Fibroblast of villous mesenchyme (primary cell): ENCODE results near the gene SLC2A13. TPM values are rescaled to one million over a fixed set of nuclear protein-coding genes. Genes with fewer than 3 reads are reported as not detected.

ENCODE experiments used
- DNase-seq: peaks from one replicate; pipeline ENCODE4 v3.0.0-alpha.2; 2010; ENCODE audit warnings: low read depth
- H3K4me3 ChIP-seq: 2 replicates; pipeline ENCODE4 v1.5.1; 2011; ENCODE audit warnings: low read depth, mild to moderate bottlenecking, low read length
- CTCF ChIP-seq: IDR thresholded peaks from 2 replicates; pipeline ENCODE4 v1.5.1; 2012; ENCODE audit warnings: low read depth, mild to moderate bottlenecking, low read length; ENCODE audit not compliant: insufficient read depth
- total RNA-seq: library from RNA; depleted of rRNA; stranded (reverse); fragments of >200 nt; gene quantifications from 2 replicates; pipeline ENCODE4 v1.2.3, GENCODE V29; 2012

SLC2A13 gene
- total RNA-seq, 1 donor: 16.4 TPM

DNA sequence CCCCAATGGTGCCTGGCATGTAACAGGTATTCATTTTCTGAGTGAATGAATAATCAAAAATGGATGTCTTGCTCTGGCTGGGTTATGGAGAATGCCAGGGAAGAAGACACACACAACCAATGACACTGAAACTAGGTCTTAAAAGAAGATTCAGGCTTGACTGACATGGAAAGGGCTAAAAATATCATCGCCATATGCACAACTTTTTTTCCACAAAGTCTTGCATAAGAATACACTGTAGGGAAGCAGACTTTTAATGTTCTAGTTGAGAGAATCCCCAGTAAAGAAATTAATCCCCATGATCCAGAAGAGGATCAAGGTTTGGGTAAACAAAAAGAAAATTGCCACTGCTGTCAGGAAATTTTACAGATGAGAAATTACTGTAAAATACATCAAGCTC lies 116.4 kb downstream of the SLC2A13 start:
- H3K4me3 ChIP-seq: no peak overlapping the region
- TF ChIP-seq CTCF: no peak
- no peak for DNase-seq

DNA sequence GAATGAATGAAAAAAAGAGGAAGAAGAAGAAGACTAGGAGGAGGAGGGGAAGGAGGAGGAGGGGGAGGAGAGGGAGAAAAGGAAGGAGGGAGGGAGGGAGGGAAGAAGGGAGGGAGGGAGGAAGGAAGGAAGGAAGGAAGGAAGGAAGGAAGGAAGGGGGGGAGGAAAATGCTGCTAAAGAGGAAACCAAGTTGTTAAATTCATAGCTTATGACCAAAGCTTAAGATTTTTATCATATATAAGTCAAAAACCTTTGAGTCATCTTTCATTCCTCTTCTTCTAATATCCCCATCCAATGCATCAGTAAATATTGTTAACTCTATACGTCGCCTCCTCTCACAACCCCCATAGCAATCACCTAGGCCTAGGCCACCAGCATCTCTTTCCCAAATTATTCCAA lies 117.3 kb downstream of the SLC2A13 start:
- TF ChIP-seq CTCF: no peak
- DNase-seq: no peak
- no peak overlapping the region for H3K4me3 ChIP-seq

- DNase-seq: no peak
- TF ChIP-seq CTCF: no peak
- H3K4me3 ChIP-seq: no peak overlapping the region
These were observed 119.2 kb downstream of the SLC2A13 start for GRCh38 chr12:39986674-39987073.

DNA sequence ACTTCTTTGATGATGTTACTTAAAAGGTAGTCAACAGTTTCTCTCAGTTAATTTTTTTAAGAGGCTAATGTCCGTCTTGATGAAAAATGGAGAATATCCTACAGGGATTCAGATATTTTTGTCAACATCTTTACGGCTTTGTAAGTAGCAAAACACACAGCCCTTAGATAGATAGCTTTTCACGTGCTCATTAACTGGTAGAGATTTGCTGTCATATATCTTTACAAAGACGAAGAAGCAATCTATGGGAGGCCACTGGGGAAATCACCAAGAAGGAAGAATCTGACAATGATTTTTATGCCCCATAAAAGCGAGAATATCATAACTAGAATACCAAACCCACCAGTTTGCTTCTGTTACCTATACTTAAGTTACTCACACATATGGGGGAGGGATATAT lies 121.2 kb downstream of the SLC2A13 start:
- no peak for TF ChIP-seq CTCF

GRCh38 chr12:39975374-39975918 lies 130.4 kb downstream of the SLC2A13 start:
- DNase-seq: peak; percentile 26
- no peak overlapping the region for H3K4me3 ChIP-seq
- TF ChIP-seq CTCF: no peak

More for the DNA sequence above, 121.2 kb downstream of the SLC2A13 start:
- no peak overlapping the region for H3K4me3 ChIP-seq
- DNase-seq: no peak

- TF ChIP-seq CTCF: no peak
- H3K4me3 ChIP-seq: no peak overlapping the region
- peak; percentile 73 for DNase-seq
These were observed 133.8 kb downstream of the SLC2A13 start for GRCh38 chr12:39972119-39972518.

DNA sequence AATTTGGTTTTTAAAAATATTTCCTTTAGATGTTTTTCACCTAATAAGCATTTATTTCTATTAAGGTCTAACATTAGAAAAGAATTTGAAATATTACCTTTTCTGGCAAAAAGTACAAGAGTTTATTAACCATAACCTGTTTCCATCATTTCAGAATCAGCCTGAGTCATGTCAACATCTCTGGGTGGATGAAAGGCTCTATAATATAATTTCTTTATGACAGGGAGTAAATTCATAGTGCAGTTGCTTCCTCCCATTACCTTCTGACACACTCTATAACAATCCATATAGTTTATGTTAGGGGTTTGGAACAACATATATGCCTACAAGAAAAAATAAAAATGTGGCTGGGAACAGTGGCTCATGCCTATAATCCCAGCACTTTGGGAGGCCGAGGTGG lies 134.5 kb downstream of the SLC2A13 start:
- no peak for TF ChIP-seq CTCF
- H3K4me3 ChIP-seq: no peak overlapping the region
- no peak for DNase-seq
